ENCODE results near the gene MPEG1.

Gene MPEG1

GRCh38 chr11:59216641-59217564, 4.2 kb upstream of the MPEG1 start:
- peak; percentile 88 for DNase-seq
- no peak overlapping the region; the same call in 1 of the 2 replicates for H2AFZ ChIP-seq (ENCODE audit: low read length)
- H3K27ac ChIP-seq (ENCODE audit: low read length), result peak overlapping the region; percentile 76

GRCh38 chr11:59214141-59214893, 1.6 kb upstream of the MPEG1 start:
- no peaks in the 10 kb centered on the region for H3K27me3 ChIP-seq (replicated peaks; ENCODE audit: insufficient read depth, low read length)
- H4K20me1 ChIP-seq (ENCODE audit: insufficient read depth, low read length), result no peaks in the 10 kb centered on the region
- no peak overlapping the region for H3K4me2 ChIP-seq (ENCODE audit: low read depth, low read length)
- H3K9ac ChIP-seq (ENCODE audit: low read length), result no peak overlapping the region
- H3K9me3 ChIP-seq (replicated peaks; ENCODE audit: insufficient read depth, low read length), result no peaks in the 10 kb centered on the region
- H3K4me3 ChIP-seq (ENCODE audit: low read length), result no peak overlapping the region
- no peak overlapping the region for H3K27ac ChIP-seq (ENCODE audit: low read length)
- H3K9me2 ChIP-seq (replicated peaks; ENCODE audit: insufficient read depth, low read length), result no peaks in the 10 kb centered on the region
- no peak for DNase-seq
- peaks cover 11% of the 10 kb centered on the region for H3F3A ChIP-seq (ENCODE audit: insufficient read depth, low read length)
- H3K4me1 ChIP-seq (ENCODE audit: low read length), result peaks cover 11% of the 10 kb centered on the region
- H2AFZ ChIP-seq (ENCODE audit: low read length), result no peak overlapping the region
- TF ChIP-seq EZH2phosphoT487 (IDR thresholded peaks at IDR 0.05; ENCODE audit: low read length) (no peak), CTCF (IDR thresholded peaks at IDR 0.05; ENCODE audit: low read length) (no peak), EZH2 (optimal IDR thresholded peaks at IDR 0.05; ENCODE audit: low read depth, low read length) (no peak)
- no peaks in the 10 kb centered on the region for H3K36me3 ChIP-seq (replicated peaks; ENCODE audit: insufficient read depth, low read length)
- H3K79me2 ChIP-seq (ENCODE audit: low read length), result no peaks in the 10 kb centered on the region

More at GRCh38 chr11:59216641-59217564, 4.2 kb upstream of the MPEG1 start:
- H3K36me3 ChIP-seq (replicated peaks; ENCODE audit: insufficient read depth, low read length), result no peaks in the 10 kb centered on the region
- no peaks in the 10 kb centered on the region for H3K9me2 ChIP-seq (replicated peaks; ENCODE audit: insufficient read depth, low read length)
- no peaks in the 10 kb centered on the region for H4K20me1 ChIP-seq (ENCODE audit: insufficient read depth, low read length)
- no peaks in the 10 kb centered on the region for H3K27me3 ChIP-seq (replicated peaks; ENCODE audit: insufficient read depth, low read length)
- peaks cover 11% of the 10 kb centered on the region for H3K4me1 ChIP-seq (ENCODE audit: low read length)
- H3K4me2 ChIP-seq (ENCODE audit: low read depth, low read length), result peak overlapping the region; percentile 56; the same call in 1 of the 2 replicates
- TF ChIP-seq EZH2phosphoT487 (IDR thresholded peaks at IDR 0.05; ENCODE audit: low read length), result no peak
- no peak for TF ChIP-seq EZH2 (optimal IDR thresholded peaks at IDR 0.05; ENCODE audit: low read depth, low read length)
- no peak for TF ChIP-seq CTCF (IDR thresholded peaks at IDR 0.05; ENCODE audit: low read length)
- no peaks in the 10 kb centered on the region for H3K79me2 ChIP-seq (ENCODE audit: low read length)
- H3K9ac ChIP-seq (ENCODE audit: low read length), result peak overlapping the region; percentile 8; the same call in 1 of the 2 replicates
- H3K4me3 ChIP-seq (ENCODE audit: low read length), result no peak overlapping the region; the same call in 1 of the 2 replicates
- no peaks in the 10 kb centered on the region for H3K9me3 ChIP-seq (replicated peaks; ENCODE audit: insufficient read depth, low read length)
- H3F3A ChIP-seq (ENCODE audit: insufficient read depth, low read length), result peaks cover 11% of the 10 kb centered on the region

- no peaks in the 10 kb centered on the region for H3K27me3 ChIP-seq (replicated peaks; ENCODE audit: insufficient read depth, low read length)
- H3K9ac ChIP-seq (ENCODE audit: low read length), result no peak overlapping the region
- H3K79me2 ChIP-seq (ENCODE audit: low read length), result no peaks in the 10 kb centered on the region
- H3K27ac ChIP-seq (ENCODE audit: low read length), result no peak overlapping the region
- no peaks in the 10 kb centered on the region for H3K9me3 ChIP-seq (replicated peaks; ENCODE audit: insufficient read depth, low read length)
- no peak for DNase-seq
- H3K36me3 ChIP-seq (replicated peaks; ENCODE audit: insufficient read depth, low read length), result no peaks in the 10 kb centered on the region
- H3K4me2 ChIP-seq (ENCODE audit: low read depth, low read length), result no peak overlapping the region
- no peaks in the 10 kb centered on the region for H4K20me1 ChIP-seq (ENCODE audit: insufficient read depth, low read length)
- TF ChIP-seq EZH2 (optimal IDR thresholded peaks at IDR 0.05; ENCODE audit: low read depth, low read length) (no peak), CTCF (IDR thresholded peaks at IDR 0.05; ENCODE audit: low read length) (no peak), EZH2phosphoT487 (IDR thresholded peaks at IDR 0.05; ENCODE audit: low read length) (no peak)
- H3K9me2 ChIP-seq (replicated peaks; ENCODE audit: insufficient read depth, low read length), result no peaks in the 10 kb centered on the region
- H3F3A ChIP-seq (ENCODE audit: insufficient read depth, low read length), result peaks cover 11% of the 10 kb centered on the region
- no peak overlapping the region for H2AFZ ChIP-seq (ENCODE audit: low read length)
- H3K4me3 ChIP-seq (ENCODE audit: low read length), result no peak overlapping the region; the same call in 1 of the 2 replicates
- H3K4me1 ChIP-seq (ENCODE audit: low read length), result peaks cover 12% of the 10 kb centered on the region
These were observed 505 bp downstream of the MPEG1 start for GRCh38 chr11:59212222-59212621.

Measured in MM.1S (cell line).